ENCODE data around the gene ADNP2.

ADNP2 gene

DNA sequence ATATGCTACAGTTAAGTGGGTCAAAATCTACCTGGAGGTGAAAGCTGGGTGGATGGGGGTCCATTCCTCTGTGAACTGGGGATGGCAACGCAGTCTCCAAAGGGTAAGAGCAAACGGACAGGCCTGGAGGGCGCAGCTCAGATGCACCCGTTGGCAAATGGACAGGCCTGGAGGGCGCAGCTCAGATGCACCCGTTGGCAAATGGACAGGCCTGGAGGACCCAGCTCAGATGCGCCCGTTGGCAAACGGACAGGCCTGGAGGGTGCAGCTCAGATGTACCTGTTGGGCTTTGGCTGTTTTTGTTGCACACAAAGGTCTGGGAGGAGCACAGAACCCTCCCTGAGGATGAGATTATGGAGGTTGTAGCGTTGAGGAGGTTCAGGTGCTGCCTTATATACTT, 41.2 kb upstream of the ADNP2 start (continued):
- TF ChIP-seq, protein P1, sequence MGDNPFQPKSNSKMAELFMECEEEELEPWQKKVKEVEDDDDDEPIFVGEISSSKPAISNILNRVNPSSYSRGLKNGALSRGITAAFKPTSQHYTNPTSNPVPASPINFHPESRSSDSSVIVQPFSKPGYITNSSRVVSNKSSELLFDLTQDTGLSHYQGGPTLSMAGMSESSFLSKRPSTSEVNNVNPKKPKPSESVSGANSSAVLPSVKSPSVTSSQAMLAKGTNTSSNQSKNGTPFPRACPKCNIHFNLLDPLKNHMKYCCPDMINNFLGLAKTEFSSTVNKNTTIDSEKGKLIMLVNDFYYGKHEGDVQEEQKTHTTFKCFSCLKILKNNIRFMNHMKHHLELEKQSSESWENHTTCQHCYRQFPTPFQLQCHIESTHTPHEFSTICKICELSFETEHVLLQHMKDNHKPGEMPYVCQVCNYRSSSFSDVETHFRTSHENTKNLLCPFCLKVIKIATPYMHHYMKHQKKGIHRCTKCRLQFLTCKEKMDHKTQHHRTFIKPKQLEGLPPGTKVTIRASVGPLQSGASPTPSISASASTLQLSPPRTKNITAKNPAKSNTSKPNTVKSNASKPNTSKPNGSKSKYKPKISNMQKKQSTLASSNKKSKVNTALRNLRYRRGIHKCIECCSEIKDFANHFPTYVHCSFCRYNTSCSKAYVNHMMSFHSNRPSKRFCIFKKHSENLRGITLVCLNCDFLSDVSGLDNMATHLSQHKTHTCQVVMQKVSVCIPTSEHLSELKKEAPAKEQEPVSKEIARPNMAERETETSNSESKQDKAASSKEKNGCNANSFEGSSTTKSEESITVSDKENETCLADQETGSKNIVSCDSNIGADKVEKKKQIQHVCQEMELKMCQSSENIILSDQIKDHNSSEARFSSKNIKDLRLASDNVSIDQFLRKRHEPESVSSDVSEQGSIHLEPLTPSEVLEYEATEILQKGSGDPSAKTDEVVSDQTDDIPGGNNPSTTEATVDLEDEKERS (tag by site-specific recombination; IDR thresholded peaks at IDR 0.05) = no peak
- TF ChIP-seq ZNF184 (tag by site-specific recombination; IDR thresholded peaks at IDR 0.05) = no peak
- no peak for TF ChIP-seq ZNF561 (tag by site-specific recombination; IDR thresholded peaks at IDR 0.05; ENCODE audit: borderline replicate concordance)
- no peak for TF ChIP-seq ZNF629 (tag by site-specific recombination; IDR thresholded peaks at IDR 0.05)
- no peak for TF ChIP-seq ZNF121 (tag by site-specific recombination; IDR thresholded peaks at IDR 0.05)
- no peak for TF ChIP-seq ZNF777 (tag by site-specific recombination; IDR thresholded peaks at IDR 0.05; ENCODE audit: borderline replicate concordance)
- no peak for TF ChIP-seq ZNF404 (tag by site-specific recombination; IDR thresholded peaks at IDR 0.05)
- TF ChIP-seq ZNF664 (tag by site-specific recombination; IDR thresholded peaks at IDR 0.05) = no peak
- TF ChIP-seq, protein P2, sequence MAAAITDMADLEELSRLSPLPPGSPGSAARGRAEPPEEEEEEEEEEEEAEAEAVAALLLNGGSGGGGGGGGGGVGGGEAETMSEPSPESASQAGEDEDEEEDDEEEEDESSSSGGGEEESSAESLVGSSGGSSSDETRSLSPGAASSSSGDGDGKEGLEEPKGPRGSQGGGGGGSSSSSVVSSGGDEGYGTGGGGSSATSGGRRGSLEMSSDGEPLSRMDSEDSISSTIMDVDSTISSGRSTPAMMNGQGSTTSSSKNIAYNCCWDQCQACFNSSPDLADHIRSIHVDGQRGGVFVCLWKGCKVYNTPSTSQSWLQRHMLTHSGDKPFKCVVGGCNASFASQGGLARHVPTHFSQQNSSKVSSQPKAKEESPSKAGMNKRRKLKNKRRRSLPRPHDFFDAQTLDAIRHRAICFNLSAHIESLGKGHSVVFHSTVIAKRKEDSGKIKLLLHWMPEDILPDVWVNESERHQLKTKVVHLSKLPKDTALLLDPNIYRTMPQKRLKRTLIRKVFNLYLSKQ (tag by site-specific recombination; IDR thresholded peaks at IDR 0.05; ENCODE audit: borderline replicate concordance) = no peak

- Histone ChIP-seq H3K36me3 (ENCODE audit: control insufficient read depth in 2 of 2, insufficient read depth in 1 of 2, low read length in 2 of 2) (no peaks in the 10 kb centered on the region), H3K4me1 (ENCODE audit: control insufficient read depth, insufficient read depth, low read length) (no peaks in the 10 kb centered on the region), H3K27ac (ENCODE audit: extremely low read depth, low read depth, low read length) (no peak overlapping the region), H3K4me3 (ENCODE audit: low read depth, low read length) (no peak overlapping the region), H3K9me3 (ENCODE audit: control insufficient read depth, insufficient read depth, low read depth, low read length) (no peaks in the 10 kb centered on the region)
- ChIA-PET POLR2A (no interaction called here), CTCF (no interaction called here)
- TF ChIP-seq, protein P3, sequence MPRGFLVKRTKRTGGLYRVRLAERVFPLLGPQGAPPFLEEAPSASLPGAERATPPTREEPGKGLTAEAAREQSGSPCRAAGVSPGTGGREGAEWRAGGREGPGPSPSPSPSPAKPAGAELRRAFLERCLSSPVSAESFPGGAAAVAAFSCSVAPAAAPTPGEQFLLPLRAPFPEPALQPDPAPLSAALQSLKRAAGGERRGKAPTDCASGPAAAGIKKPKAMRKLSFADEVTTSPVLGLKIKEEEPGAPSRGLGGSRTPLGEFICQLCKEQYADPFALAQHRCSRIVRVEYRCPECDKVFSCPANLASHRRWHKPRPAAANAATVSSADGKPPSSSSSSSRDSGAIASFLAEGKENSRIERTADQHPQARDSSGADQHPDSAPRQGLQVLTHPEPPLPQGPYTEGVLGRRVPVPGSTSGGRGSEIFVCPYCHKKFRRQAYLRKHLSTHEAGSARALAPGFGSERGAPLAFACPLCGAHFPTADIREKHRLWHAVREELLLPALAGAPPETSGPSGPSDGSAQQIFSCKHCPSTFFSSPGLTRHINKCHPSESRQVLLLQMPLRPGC (tag by site-specific recombination; IDR thresholded peaks at IDR 0.05) = no peak
- TF ChIP-seq ZBTB21 (tag by site-specific recombination; IDR thresholded peaks at IDR 0.05) (no peak), ZNF394 (tag by site-specific recombination; IDR thresholded peaks at IDR 0.05; ENCODE audit: borderline replicate concordance) (no peak), ZNF175 (tag by site-specific recombination; IDR thresholded peaks at IDR 0.05) (no peak), ZNF280C (tag by site-specific recombination; IDR thresholded peaks at IDR 0.05) (no peak), GLIS2 (tag by site-specific recombination; IDR thresholded peaks at IDR 0.05) (no peak), ZBTB48 (tag by site-specific recombination; IDR thresholded peaks at IDR 0.05) (no peak), ZNF391 (tag by site-specific recombination; IDR thresholded peaks at IDR 0.05; ENCODE audit: borderline replicate concordance, low read depth) (no peak), ZBTB1 (tag by site-specific recombination; IDR thresholded peaks at IDR 0.05) (no peak), ZNF10 (tag by site-specific recombination; IDR thresholded peaks at IDR 0.05) (no peak), ZNF133 (tag by site-specific recombination; IDR thresholded peaks at IDR 0.05) (no peak)
- TF ChIP-seq, protein P2 (tag by site-specific recombination; IDR thresholded peaks at IDR 0.05; ENCODE audit: borderline replicate concordance) = no peak
- TF ChIP-seq, protein P4, sequence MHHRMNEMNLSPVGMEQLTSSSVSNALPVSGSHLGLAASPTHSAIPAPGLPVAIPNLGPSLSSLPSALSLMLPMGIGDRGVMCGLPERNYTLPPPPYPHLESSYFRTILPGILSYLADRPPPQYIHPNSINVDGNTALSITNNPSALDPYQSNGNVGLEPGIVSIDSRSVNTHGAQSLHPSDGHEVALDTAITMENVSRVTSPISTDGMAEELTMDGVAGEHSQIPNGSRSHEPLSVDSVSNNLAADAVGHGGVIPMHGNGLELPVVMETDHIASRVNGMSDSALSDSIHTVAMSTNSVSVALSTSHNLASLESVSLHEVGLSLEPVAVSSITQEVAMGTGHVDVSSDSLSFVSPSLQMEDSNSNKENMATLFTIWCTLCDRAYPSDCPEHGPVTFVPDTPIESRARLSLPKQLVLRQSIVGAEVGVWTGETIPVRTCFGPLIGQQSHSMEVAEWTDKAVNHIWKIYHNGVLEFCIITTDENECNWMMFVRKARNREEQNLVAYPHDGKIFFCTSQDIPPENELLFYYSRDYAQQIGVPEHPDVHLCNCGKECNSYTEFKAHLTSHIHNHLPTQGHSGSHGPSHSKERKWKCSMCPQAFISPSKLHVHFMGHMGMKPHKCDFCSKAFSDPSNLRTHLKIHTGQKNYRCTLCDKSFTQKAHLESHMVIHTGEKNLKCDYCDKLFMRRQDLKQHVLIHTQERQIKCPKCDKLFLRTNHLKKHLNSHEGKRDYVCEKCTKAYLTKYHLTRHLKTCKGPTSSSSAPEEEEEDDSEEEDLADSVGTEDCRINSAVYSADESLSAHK (tag by site-specific recombination; IDR thresholded peaks at IDR 0.05) = no peak
Observed at GRCh38 chr18:80068571-80069272, 40.3 kb upstream of the ADNP2 start.

All from HEK293 (cell line).